ENCODE data around the gene WDR18.

GRCh38 chr19:1032264-1032867 lies 48.2 kb downstream of the WDR18 start:
- TF ChIP-seq GATA3 (IDR thresholded peaks at IDR 0.05; ENCODE audit: low read depth, low read length) (no peak), GATA2 (IDR thresholded peaks at IDR 0.05; ENCODE audit: low read depth, low read length) (no peak)

Measured in SH-SY5Y (cell line).